WTC11 (cell line): ENCODE results near the gene CKAP2L. TPM values are rescaled to one million over a fixed set of nuclear protein-coding genes. Genes with fewer than 3 reads are reported as not detected.

ENCODE experiments used
- ATAC-seq: fragments of 200-7000 bp; cut with Tn5 transposase; 2 replicates; pipeline ENCODE4 v1.10.0; 2021; ENCODE audit warnings: mild to moderate bottlenecking, moderate library complexity
- CTCF ChIA-PET: fragments of 300-600 bp; sonication (Branson Sonifier 250); formaldehyde crosslinking; loops from one replicate; lab custom pipeline; 2021; ENCODE audit warnings: antibody characterized with exemption; lab: Charles Lee
- POLR2A ChIA-PET: fragments of 350-600 bp; sonication (Branson Sonifier 250); formaldehyde crosslinking; loops from one replicate; lab custom pipeline; 2021; ENCODE audit warnings: antibody characterized with exemption; lab: Charles Lee
- DNase-seq: peaks from one replicate; pipeline ENCODE4 v3.0.0; 2021; ENCODE audit warnings: low spot score
- H3K27ac Mint-ChIP-seq: 2 replicates; pipeline ENCODE4 v1.8.0; 2021; ENCODE audit warnings: mixed read lengths
- H3K27me3 Mint-ChIP-seq: 2 replicates; pipeline ENCODE4 v1.8.0; 2021; ENCODE audit warnings: low read depth, mild to moderate bottlenecking, moderate library complexity, mixed read lengths
- H3K36me3 Mint-ChIP-seq: 2 replicates; pipeline ENCODE4 v1.8.0; 2021; ENCODE audit warnings: mixed read lengths
- H3K4me1 Mint-ChIP-seq: 2 replicates; pipeline ENCODE4 v1.8.0; 2022; ENCODE audit warnings: mixed read lengths
- H3K4me3 Mint-ChIP-seq: 2 replicates; pipeline ENCODE4 v1.8.0; 2021; ENCODE audit warnings: mild to moderate bottlenecking, moderate library complexity, mixed read lengths
- H3K9me3 Mint-ChIP-seq: 2 replicates; pipeline ENCODE4 v1.8.0; 2021; ENCODE audit warnings: mixed read lengths
- FOXK1 ChIP-seq: sonication (generic); formaldehyde crosslinking; IDR thresholded peaks from 2 replicates; pipeline ENCODE4 v1.8.0; 2022; ENCODE audit warnings: mild to moderate bottlenecking, moderate library complexity, missing genetic modification reagents
- FOXP1 ChIP-seq: sonication (generic); formaldehyde crosslinking; IDR thresholded peaks from 2 replicates; pipeline ENCODE4 v1.8.0; 2022; ENCODE audit warnings: missing genetic modification reagents, mild to moderate bottlenecking, moderate library complexity, borderline replicate concordance
- GTF2I ChIP-seq: fragments of 250-450 bp; sonication (Bioruptor Pico); conservative IDR thresholded peaks from 2 replicates; pipeline ENCODE4 v1.4.0; 2021; ENCODE audit warnings: mild to moderate bottlenecking
- MYBL2 ChIP-seq: sonication (generic); formaldehyde crosslinking; IDR thresholded peaks from 2 replicates; pipeline ENCODE4 v1.8.1; 2023; ENCODE audit warnings: mild to moderate bottlenecking, moderate library complexity, missing genetic modification reagents
- NFATC4 ChIP-seq: fragments of 250-450 bp; sonication (Bioruptor Pico); IDR thresholded peaks from 2 replicates; pipeline ENCODE4 v1.9.0; 2021; ENCODE audit warnings: mild to moderate bottlenecking
- OVOL2 ChIP-seq: fragments of 250-450 bp; sonication (Bioruptor Pico); IDR thresholded peaks from 2 replicates; pipeline ENCODE4 v1.9.0; 2021; ENCODE audit warnings: mild to moderate bottlenecking, borderline replicate concordance
- RELA ChIP-seq: sonication (generic); formaldehyde crosslinking; IDR thresholded peaks from 2 replicates; pipeline ENCODE4 v1.8.1; 2022; ENCODE audit warnings: missing genetic modification reagents, mild to moderate bottlenecking, borderline replicate concordance
- TCF7 ChIP-seq: sonication (generic); formaldehyde crosslinking; IDR thresholded peaks from 2 replicates; pipeline ENCODE4 v1.8.0; 2022; ENCODE audit warnings: mild to moderate bottlenecking, low read depth, missing genetic modification reagents, moderate library complexity
- TEAD1 ChIP-seq: sonication (generic); formaldehyde crosslinking; IDR thresholded peaks from 2 replicates; pipeline ENCODE4 v1.8.0; 2022; ENCODE audit warnings: mild to moderate bottlenecking, missing genetic modification reagents
- ZNF219 ChIP-seq: sonication (generic); formaldehyde crosslinking; IDR thresholded peaks from 2 replicates; pipeline ENCODE4 v1.8.0; 2023; ENCODE audit warnings: missing genetic modification reagents, mild to moderate bottlenecking, borderline replicate concordance
- ZNF416 ChIP-seq: fragments of 250-450 bp; sonication (Bioruptor Pico); IDR thresholded peaks from 2 replicates; pipeline ENCODE4 v1.9.0; 2021; ENCODE audit warnings: mild to moderate bottlenecking, inconsistent platforms
- ZNF671 ChIP-seq: fragments of 250-450 bp; sonication (Bioruptor Pico); IDR thresholded peaks from 2 replicates; pipeline ENCODE4 v1.8.0; 2021; ENCODE audit warnings: mild to moderate bottlenecking
- total RNA-seq: library from RNA; stranded (reverse); gene quantifications from 3 replicates; pipeline ENCODE4 v1.2.3, GENCODE V29; 2021
- TF ChIP-seq, protein P1 (sequence below): sonication (generic); formaldehyde crosslinking; IDR thresholded peaks from 2 replicates; pipeline ENCODE4 v1.8.0; 2023; ENCODE audit warnings: mild to moderate bottlenecking, missing genetic modification reagents
- TF ChIP-seq, protein P2 (sequence below): fragments of 250-450 bp; sonication (Bioruptor Pico); IDR thresholded peaks from 2 replicates; pipeline ENCODE4 v2.1.2; 2022; ENCODE audit warnings: mild to moderate bottlenecking, moderate library complexity
- TF ChIP-seq, protein P3 (sequence below): sonication (generic); formaldehyde crosslinking; IDR thresholded peaks from 2 replicates; pipeline ENCODE4 v1.8.0; 2022; ENCODE audit warnings: mild to moderate bottlenecking, missing genetic modification reagents
- TF ChIP-seq, protein P4 (sequence below): sonication (generic); formaldehyde crosslinking; IDR thresholded peaks from 2 replicates; pipeline ENCODE4 v1.8.1; 2022; ENCODE audit warnings: low read depth, mild to moderate bottlenecking, moderate library complexity, missing genetic modification reagents, borderline replicate concordance
- TF ChIP-seq, protein P5 (sequence below): sonication (generic); formaldehyde crosslinking; IDR thresholded peaks from 2 replicates; pipeline ENCODE4 v1.8.1; 2023; ENCODE audit warnings: mild to moderate bottlenecking, missing genetic modification reagents, borderline replicate concordance
- TF ChIP-seq, protein P6 (sequence below): sonication (generic); formaldehyde crosslinking; IDR thresholded peaks from 2 replicates; pipeline ENCODE4 v1.8.0; 2023; ENCODE audit warnings: missing genetic modification reagents, mild to moderate bottlenecking, borderline replicate concordance

Gene CKAP2L
- total RNA-seq, 1 experiment from 2014 or later = 25.6 TPM

DNA sequence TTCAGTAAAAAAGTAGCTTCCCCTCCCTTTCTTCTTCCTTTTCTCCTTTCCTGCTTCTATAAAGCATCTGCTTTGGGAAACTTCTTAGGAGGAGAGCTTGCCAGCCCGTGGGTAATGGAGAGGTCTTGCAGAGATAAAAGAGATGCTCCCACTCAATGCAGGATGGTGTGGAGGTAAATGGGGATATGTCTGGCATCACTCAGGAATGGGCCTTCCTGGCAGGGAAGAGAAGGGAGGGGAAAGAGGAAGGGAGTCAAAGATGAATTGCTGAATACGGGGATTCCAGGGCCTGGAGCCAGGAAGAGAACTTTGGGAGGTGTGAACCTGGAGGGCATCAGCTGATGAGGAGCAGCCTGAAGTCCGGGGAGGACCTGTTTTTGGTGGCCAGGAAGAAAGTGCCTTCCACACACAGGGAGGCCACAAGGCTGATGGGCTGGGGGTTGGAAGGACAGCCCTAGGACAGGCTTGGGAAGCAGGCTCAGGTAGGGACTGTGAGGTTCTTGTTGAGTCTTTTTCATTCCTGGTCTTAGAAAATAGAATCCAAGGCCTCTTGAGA lies 46.9 kb upstream of the CKAP2L start:
- ChIA-PET POLR2A (no interaction called here), CTCF (interaction anchor here (1.0 kb wide), 1 partner anchor 130 kb away, joined by 3 read pairs; no protein-coding TSS in a partner anchor)
- H3K4me1 Mint-ChIP-seq = peaks cover 41% of the 10 kb centered on the region
- H3K36me3 Mint-ChIP-seq = 0 out of 2 replicates have a peak, but pooled peaks cover 3% of the 10 kb centered on the region
- no peak for ATAC-seq
- peaks cover 11% of the 10 kb centered on the region; the same call in 1 of the 2 replicates for H3K9me3 Mint-ChIP-seq
- no peak overlapping the region for H3K27ac Mint-ChIP-seq
- DNase-seq = no peak
- TF ChIP-seq, protein P1, sequence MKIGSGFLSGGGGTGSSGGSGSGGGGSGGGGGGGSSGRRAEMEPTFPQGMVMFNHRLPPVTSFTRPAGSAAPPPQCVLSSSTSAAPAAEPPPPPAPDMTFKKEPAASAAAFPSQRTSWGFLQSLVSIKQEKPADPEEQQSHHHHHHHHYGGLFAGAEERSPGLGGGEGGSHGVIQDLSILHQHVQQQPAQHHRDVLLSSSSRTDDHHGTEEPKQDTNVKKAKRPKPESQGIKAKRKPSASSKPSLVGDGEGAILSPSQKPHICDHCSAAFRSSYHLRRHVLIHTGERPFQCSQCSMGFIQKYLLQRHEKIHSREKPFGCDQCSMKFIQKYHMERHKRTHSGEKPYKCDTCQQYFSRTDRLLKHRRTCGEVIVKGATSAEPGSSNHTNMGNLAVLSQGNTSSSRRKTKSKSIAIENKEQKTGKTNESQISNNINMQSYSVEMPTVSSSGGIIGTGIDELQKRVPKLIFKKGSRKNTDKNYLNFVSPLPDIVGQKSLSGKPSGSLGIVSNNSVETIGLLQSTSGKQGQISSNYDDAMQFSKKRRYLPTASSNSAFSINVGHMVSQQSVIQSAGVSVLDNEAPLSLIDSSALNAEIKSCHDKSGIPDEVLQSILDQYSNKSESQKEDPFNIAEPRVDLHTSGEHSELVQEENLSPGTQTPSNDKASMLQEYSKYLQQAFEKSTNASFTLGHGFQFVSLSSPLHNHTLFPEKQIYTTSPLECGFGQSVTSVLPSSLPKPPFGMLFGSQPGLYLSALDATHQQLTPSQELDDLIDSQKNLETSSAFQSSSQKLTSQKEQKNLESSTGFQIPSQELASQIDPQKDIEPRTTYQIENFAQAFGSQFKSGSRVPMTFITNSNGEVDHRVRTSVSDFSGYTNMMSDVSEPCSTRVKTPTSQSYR (CRISPR knock-in tag) = no peak
- no peak for TF ChIP-seq OVOL2 (CRISPR knock-in tag)
- TF ChIP-seq, protein P2, sequence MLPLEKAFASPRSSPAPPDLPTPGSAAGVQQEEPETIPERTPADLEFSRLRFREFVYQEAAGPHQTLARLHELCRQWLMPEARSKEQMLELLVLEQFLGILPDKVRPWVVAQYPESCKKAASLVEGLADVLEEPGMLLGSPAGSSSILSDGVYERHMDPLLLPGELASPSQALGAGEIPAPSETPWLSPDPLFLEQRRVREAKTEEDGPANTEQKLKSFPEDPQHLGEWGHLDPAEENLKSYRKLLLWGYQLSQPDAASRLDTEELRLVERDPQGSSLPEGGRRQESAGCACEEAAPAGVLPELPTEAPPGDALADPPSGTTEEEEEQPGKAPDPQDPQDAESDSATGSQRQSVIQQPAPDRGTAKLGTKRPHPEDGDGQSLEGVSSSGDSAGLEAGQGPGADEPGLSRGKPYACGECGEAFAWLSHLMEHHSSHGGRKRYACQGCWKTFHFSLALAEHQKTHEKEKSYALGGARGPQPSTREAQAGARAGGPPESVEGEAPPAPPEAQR (CRISPR knock-in tag) = no peak
- H3K4me3 Mint-ChIP-seq = no peak overlapping the region
- no peaks in the 10 kb centered on the region for H3K27me3 Mint-ChIP-seq

DNA sequence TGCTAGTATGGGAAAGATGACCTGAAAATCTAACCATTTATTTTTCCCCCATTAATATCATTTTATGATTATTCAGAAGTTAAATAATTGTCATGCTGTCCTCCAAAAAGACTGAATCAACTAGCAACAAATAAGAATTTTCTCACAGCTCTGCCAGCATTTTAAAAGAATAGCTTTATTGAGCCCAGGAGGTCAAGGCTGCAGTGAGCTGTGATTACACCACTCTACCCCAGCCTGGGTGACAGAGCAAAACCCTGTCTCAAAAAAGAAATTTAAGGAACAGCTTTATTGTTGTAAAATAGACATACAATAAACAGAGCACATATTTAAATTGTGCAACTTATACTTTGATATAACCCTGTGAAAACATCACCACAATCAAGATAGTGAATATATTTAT lies 44.7 kb upstream of the CKAP2L start:
- ChIA-PET CTCF (interaction anchor here (1.5 kb wide), 1 partner anchor 60 kb away, joined by 3 read pairs; no protein-coding TSS in a partner anchor), POLR2A (no interaction called here)
- Mint-ChIP-seq H3K4me1 (peaks cover 44% of the 10 kb centered on the region), H3K27me3 (no peaks in the 10 kb centered on the region), H3K36me3 (0 out of 2 replicates have a peak, but pooled peaks cover 3% of the 10 kb centered on the region), H3K9me3 (peaks cover 11% of the 10 kb centered on the region; the same call in 1 of the 2 replicates)
- no peak for ATAC-seq
- no peak for DNase-seq
- TF ChIP-seq ZNF219 (no peak), NFATC4 (CRISPR knock-in tag) (no peak), RELA (CRISPR knock-in tag) (no peak), ZNF416 (CRISPR knock-in tag) (no peak), MYBL2 (CRISPR knock-in tag) (no peak), TEAD1 (CRISPR knock-in tag) (no peak), FOXK1 (CRISPR knock-in tag) (no peak), TCF7 (no peak), ZNF671 (CRISPR knock-in tag) (no peak), FOXP1 (CRISPR knock-in tag) (no peak), GTF2I (CRISPR knock-in tag) (no peak)
- TF ChIP-seq, protein P3, sequence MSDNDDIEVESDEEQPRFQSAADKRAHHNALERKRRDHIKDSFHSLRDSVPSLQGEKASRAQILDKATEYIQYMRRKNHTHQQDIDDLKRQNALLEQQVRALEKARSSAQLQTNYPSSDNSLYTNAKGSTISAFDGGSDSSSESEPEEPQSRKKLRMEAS (CRISPR knock-in tag) = no peak
- TF ChIP-seq, protein P4, sequence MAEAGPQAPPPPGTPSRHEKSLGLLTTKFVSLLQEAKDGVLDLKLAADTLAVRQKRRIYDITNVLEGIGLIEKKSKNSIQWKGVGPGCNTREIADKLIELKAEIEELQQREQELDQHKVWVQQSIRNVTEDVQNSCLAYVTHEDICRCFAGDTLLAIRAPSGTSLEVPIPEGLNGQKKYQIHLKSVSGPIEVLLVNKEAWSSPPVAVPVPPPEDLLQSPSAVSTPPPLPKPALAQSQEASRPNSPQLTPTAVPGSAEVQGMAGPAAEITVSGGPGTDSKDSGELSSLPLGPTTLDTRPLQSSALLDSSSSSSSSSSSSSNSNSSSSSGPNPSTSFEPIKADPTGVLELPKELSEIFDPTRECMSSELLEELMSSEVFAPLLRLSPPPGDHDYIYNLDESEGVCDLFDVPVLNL (CRISPR knock-in tag) = no peak
- TF ChIP-seq, protein P5, sequence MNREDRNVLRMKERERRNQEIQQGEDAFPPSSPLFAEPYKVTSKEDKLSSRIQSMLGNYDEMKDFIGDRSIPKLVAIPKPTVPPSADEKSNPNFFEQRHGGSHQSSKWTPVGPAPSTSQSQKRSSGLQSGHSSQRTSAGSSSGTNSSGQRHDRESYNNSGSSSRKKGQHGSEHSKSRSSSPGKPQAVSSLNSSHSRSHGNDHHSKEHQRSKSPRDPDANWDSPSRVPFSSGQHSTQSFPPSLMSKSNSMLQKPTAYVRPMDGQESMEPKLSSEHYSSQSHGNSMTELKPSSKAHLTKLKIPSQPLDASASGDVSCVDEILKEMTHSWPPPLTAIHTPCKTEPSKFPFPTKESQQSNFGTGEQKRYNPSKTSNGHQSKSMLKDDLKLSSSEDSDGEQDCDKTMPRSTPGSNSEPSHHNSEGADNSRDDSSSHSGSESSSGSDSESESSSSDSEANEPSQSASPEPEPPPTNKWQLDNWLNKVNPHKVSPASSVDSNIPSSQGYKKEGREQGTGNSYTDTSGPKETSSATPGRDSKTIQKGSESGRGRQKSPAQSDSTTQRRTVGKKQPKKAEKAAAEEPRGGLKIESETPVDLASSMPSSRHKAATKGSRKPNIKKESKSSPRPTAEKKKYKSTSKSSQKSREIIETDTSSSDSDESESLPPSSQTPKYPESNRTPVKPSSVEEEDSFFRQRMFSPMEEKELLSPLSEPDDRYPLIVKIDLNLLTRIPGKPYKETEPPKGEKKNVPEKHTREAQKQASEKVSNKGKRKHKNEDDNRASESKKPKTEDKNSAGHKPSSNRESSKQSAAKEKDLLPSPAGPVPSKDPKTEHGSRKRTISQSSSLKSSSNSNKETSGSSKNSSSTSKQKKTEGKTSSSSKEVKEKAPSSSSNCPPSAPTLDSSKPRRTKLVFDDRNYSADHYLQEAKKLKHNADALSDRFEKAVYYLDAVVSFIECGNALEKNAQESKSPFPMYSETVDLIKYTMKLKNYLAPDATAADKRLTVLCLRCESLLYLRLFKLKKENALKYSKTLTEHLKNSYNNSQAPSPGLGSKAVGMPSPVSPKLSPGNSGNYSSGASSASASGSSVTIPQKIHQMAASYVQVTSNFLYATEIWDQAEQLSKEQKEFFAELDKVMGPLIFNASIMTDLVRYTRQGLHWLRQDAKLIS (CRISPR knock-in tag) = no peak
- TF ChIP-seq, protein P6, sequence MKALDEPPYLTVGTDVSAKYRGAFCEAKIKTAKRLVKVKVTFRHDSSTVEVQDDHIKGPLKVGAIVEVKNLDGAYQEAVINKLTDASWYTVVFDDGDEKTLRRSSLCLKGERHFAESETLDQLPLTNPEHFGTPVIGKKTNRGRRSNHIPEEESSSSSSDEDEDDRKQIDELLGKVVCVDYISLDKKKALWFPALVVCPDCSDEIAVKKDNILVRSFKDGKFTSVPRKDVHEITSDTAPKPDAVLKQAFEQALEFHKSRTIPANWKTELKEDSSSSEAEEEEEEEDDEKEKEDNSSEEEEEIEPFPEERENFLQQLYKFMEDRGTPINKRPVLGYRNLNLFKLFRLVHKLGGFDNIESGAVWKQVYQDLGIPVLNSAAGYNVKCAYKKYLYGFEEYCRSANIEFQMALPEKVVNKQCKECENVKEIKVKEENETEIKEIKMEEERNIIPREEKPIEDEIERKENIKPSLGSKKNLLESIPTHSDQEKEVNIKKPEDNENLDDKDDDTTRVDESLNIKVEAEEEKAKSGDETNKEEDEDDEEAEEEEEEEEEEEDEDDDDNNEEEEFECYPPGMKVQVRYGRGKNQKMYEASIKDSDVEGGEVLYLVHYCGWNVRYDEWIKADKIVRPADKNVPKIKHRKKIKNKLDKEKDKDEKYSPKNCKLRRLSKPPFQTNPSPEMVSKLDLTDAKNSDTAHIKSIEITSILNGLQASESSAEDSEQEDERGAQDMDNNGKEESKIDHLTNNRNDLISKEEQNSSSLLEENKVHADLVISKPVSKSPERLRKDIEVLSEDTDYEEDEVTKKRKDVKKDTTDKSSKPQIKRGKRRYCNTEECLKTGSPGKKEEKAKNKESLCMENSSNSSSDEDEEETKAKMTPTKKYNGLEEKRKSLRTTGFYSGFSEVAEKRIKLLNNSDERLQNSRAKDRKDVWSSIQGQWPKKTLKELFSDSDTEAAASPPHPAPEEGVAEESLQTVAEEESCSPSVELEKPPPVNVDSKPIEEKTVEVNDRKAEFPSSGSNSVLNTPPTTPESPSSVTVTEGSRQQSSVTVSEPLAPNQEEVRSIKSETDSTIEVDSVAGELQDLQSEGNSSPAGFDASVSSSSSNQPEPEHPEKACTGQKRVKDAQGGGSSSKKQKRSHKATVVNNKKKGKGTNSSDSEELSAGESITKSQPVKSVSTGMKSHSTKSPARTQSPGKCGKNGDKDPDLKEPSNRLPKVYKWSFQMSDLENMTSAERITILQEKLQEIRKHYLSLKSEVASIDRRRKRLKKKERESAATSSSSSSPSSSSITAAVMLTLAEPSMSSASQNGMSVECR = no peak
- TF ChIP-seq, all 79 proteins: peak for 0
- Mint-ChIP-seq H3K27ac (no peak overlapping the region), H3K4me3 (no peak overlapping the region)
